Tibial artery (tissue), 4 donors: Measurements from ENCODE around the gene CHD2.
A peak's percentile ranks its signal among the peaks of the same experiment; 100 is the strongest.

ENCODE experiments used
- DNase-seq, 2 donors: peaks; one replicate each; pipeline ENCODE4 v3.0.0-alpha.2; 2019
- H3K27ac ChIP-seq, 2 donors: fragments of 200-600 bp; sonication (generic) in 1 of 2; 1 replicate in 1 of 2; 2 replicates in 1 of 2; pipeline ENCODE4 v1.5.1; 2018 to 2019; ENCODE audit warnings: mild to moderate bottlenecking in 1 of 2
- H3K27me3 ChIP-seq, 2 donors: fragments of 200-600 bp; sonication (generic) in 1 of 2; one replicate each; pipeline versions ENCODE4 v1.5.1 to v1.6.0; 2016 to 2019
- H3K36me3 ChIP-seq, 3 donors: fragments of 200-600 bp; sonication (generic) in 2 of 3; one replicate each; pipeline ENCODE4 v1.5.1; 2016 to 2019; ENCODE audit warnings: mild to moderate bottlenecking in 2 of 3
- H3K4me1 ChIP-seq, 4 donors: fragments of 200-600 bp; sonication (generic) in 2 of 4; 1 replicate in 3 of 4; 2 replicates in 1 of 4; pipeline ENCODE4 v1.5.1; 2016 to 2019
- H3K4me3 ChIP-seq, 2 donors: fragments of 200-600 bp; sonication (generic) in 1 of 2; 1 replicate in 1 of 2; 2 replicates in 1 of 2; pipeline ENCODE4 v1.5.1; 2018 to 2019; ENCODE audit warnings: mild to moderate bottlenecking in 2 of 2
- H3K9me3 ChIP-seq, 3 donors: fragments of 200-600 bp; sonication (generic) in 1 of 3; one replicate each; pipeline ENCODE4 v1.5.1; 2016 to 2019
- CTCF ChIP-seq, 2 experiments: fragments of 200-600 bp in 1 of 2; fragments of 450-650 bp in 1 of 2; IDR thresholded peaks; one replicate each; pipeline ENCODE4 v1.5.1; 2017 to 2019; ENCODE audit warnings: antibody characterized with exemption in 2 of 2, mild to moderate bottlenecking in 1 of 2, moderate library complexity in 1 of 2
- intact Hi-C: fragments of 100-400 bp; cut with DNase I; formaldehyde crosslinking; loops from one replicate; pipeline ENCODE4 v1.15.0; 2023; ENCODE audit warnings: low total_unique reads

CHD2 gene

GRCh38 chr15:92904722-92905571, 4.8 kb downstream of the CHD2 start:
- TF ChIP-seq CTCF (IDR thresholded peaks at IDR 0.05) = no peak
- Histone ChIP-seq H3K4me1 (peaks cover 0 to 68% (median 36%) of the 10 kb centered on the region in 4 donors), H3K36me3 (no peaks in the 10 kb centered on the region), H3K4me3 (peak overlapping the region; percentile 56 to 60), H3K9me3 (no peaks in the 10 kb centered on the region), H3K27ac (peak overlapping the region; percentile 92 to 95), H3K27me3 (no peaks in the 10 kb centered on the region)
- intact Hi-C loops = loop anchor here (2.0 kb wide), 1 partner anchor 96 kb away; no protein-coding TSS in a partner anchor
- no peak for DNase-seq

- H3K27ac ChIP-seq = peak overlapping the region; percentile 92 to 95
- H3K27me3 ChIP-seq = no peaks in the 10 kb centered on the region
- H3K4me3 ChIP-seq = peak overlapping the region; percentile 56 to 60
- intact Hi-C loops = no loop called here
- no peaks in the 10 kb centered on the region for H3K36me3 ChIP-seq
- no peaks in the 10 kb centered on the region for H3K9me3 ChIP-seq
- DNase-seq = no peak
- peaks cover 0 to 78% (median 44%) of the 10 kb centered on the region in 4 donors for H3K4me1 ChIP-seq
- TF ChIP-seq CTCF (IDR thresholded peaks at IDR 0.05) = no peak
Observed at GRCh38 chr15:92906020-92906419, 5.9 kb downstream of the CHD2 start.

- intact Hi-C loops = no loop called here
- DNase-seq = no peak
- no peaks in the 10 kb centered on the region for H3K9me3 ChIP-seq
- TF ChIP-seq CTCF (IDR thresholded peaks at IDR 0.05) = no peak
- no peaks in the 10 kb centered on the region for H3K36me3 ChIP-seq
- H3K27me3 ChIP-seq = no peaks in the 10 kb centered on the region
- H3K4me3 ChIP-seq = peak overlapping the region in 1 of 2 donors; percentile 56
- H3K27ac ChIP-seq = peak overlapping the region; percentile 92 to 95
- H3K4me1 ChIP-seq = peaks cover 0 to 84% (median 50%) of the 10 kb centered on the region in 4 donors
Observed at GRCh38 chr15:92906563-92907081, 6.5 kb downstream of the CHD2 start.

- intact Hi-C loops = no loop called here
- no peak for DNase-seq
- no peak overlapping the region for H3K4me3 ChIP-seq
Observed at GRCh38 chr15:92907229-92907628, 7.1 kb downstream of the CHD2 start.

More at GRCh38 chr15:92907229-92907628, 7.1 kb downstream of the CHD2 start:
- Histone ChIP-seq H3K27me3 (no peaks in the 10 kb centered on the region), H3K9me3 (no peaks in the 10 kb centered on the region), H3K27ac (peak overlapping the region; percentile 92 to 95), H3K4me1 (peaks cover 0 to 90% (median 56%) of the 10 kb centered on the region in 4 donors), H3K36me3 (no peaks in the 10 kb centered on the region)
- TF ChIP-seq CTCF (IDR thresholded peaks at IDR 0.05) = no peak
